ENCODE results near the gene SLC25A34. TPM values are rescaled to one million over a fixed set of nuclear protein-coding genes. Genes with fewer than 3 reads are reported as not detected.

The SLC25A34 gene
- total and polyA plus RNA-seq, 5 donors: 3.0 to 8.1 (median 3.3) TPM

- Histone ChIP-seq H3K9me3 (ENCODE audit: control insufficient read depth, low read length) (no peaks in the 10 kb centered on the region), H3K27ac (ENCODE audit: low read length) (peak overlapping the region; percentile 78), H3K4me3 (ENCODE audit: low read length) (no peak overlapping the region), H3K4me1 (ENCODE audit: control insufficient read depth, insufficient read depth, low read length) (peaks cover 14% of the 10 kb centered on the region), H3K27me3 (ENCODE audit: control insufficient read depth, insufficient read depth) (no peaks in the 10 kb centered on the region)
- intact Hi-C loops (cut with DNase I): no loop called here
- 34% methylated on average over 4 of the region's 4 CpGs for WGBS
- peak in 1 of 3 donors; percentile 73 for DNase-seq
- peak; percentile 69 to 70 for ATAC-seq
Observed at GRCh38 chr1:15714406-15715136, 21.5 kb upstream of the SLC25A34 start.

GRCh38 chr1:15717418-15718125, 18.5 kb upstream of the SLC25A34 start:
- Histone ChIP-seq H3K9me3 (ENCODE audit: control insufficient read depth, low read length) (no peaks in the 10 kb centered on the region), H3K4me1 (ENCODE audit: control insufficient read depth, insufficient read depth, low read length) (peaks cover 14% of the 10 kb centered on the region), H3K27ac (ENCODE audit: low read length) (peak overlapping the region; percentile 69), H3K4me3 (ENCODE audit: low read length) (no peak overlapping the region), H3K27me3 (ENCODE audit: control insufficient read depth, insufficient read depth) (no peaks in the 10 kb centered on the region)
- 76% methylated on average over 11 of the region's 11 CpGs for WGBS
- intact Hi-C loops (cut with DNase I): no loop called here
- ATAC-seq (peak in 1 of 2 donors; percentile 5), DNase-seq (peak in 1 of 3 donors; percentile 30)

DNA sequence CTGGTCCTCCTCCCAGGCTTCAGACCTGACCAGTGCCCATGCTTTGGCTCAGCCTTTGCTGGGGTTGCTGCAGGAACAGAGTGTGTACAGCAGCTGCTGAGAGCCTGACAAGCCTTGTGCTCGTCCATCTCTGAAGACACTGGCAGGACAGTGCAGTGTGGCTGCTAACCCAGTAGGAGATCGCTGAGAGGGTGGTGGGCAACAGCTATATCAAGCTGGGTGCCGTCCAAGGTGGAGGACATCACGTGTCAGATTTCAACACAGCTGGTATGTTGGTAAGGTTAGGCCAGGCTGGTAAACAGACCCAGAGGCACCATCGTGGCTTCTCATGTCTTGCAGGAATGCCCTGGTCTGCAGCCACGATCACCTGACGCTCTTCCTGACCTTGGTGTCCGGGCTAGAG, 17.9 kb upstream of the SLC25A34 start:
- DNase-seq (peak in 1 of 3 donors; percentile 53), ATAC-seq (peak; percentile 25 to 33)
- peaks cover 14% of the 10 kb centered on the region for H3K4me1 ChIP-seq (ENCODE audit: control insufficient read depth, insufficient read depth, low read length)
- H3K27me3 ChIP-seq (ENCODE audit: control insufficient read depth, insufficient read depth): no peaks in the 10 kb centered on the region
- H3K9me3 ChIP-seq (ENCODE audit: control insufficient read depth, low read length): no peaks in the 10 kb centered on the region
- no peak overlapping the region for H3K4me3 ChIP-seq (ENCODE audit: low read length)
- WGBS: 70% methylated on average over 8 of the region's 8 CpGs
- peak overlapping the region; percentile 69 for H3K27ac ChIP-seq (ENCODE audit: low read length)
- intact Hi-C loops (cut with DNase I): no loop called here

GRCh38 chr1:15719381-15720120, 16.5 kb upstream of the SLC25A34 start:
- no peak overlapping the region for H3K4me3 ChIP-seq (ENCODE audit: low read length)

DNA sequence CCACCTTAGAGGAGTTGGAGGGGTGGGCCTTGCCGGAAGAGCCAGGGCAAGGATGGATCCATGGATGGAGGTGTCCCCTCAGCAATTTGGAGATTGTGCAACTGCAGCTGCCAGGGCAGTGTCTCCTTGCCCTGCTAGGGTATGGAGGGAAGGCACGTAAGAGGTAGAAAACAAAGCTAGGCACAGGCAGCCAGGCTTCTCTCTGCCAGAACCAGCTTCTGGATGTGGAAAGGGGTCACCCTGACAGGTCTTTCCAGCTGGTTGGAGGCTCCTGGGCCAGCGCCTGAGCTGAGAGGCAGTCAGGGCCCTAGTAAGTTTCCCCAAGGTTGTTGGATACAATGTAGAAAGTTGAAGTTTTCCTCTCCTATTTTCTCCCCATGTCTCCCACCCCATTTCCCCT, 15.2 kb upstream of the SLC25A34 start:
- intact Hi-C loops (cut with DNase I): no loop called here
- peaks cover 5% of the 10 kb centered on the region for H3K4me1 ChIP-seq (ENCODE audit: control insufficient read depth, insufficient read depth, low read length)
- no peak for DNase-seq

More at GRCh38 chr1:15719381-15720120, 16.5 kb upstream of the SLC25A34 start:
- peak in 1 of 3 donors; percentile 17 for DNase-seq
- ATAC-seq: no peak
- intact Hi-C loops (cut with DNase I): no loop called here
- Histone ChIP-seq H3K27me3 (ENCODE audit: control insufficient read depth, insufficient read depth) (no peaks in the 10 kb centered on the region), H3K4me1 (ENCODE audit: control insufficient read depth, insufficient read depth, low read length) (peaks cover 13% of the 10 kb centered on the region), H3K9me3 (ENCODE audit: control insufficient read depth, low read length) (no peaks in the 10 kb centered on the region), H3K27ac (ENCODE audit: low read length) (no peak overlapping the region)
- 82% methylated on average over 12 of the region's 12 CpGs for WGBS

DNA sequence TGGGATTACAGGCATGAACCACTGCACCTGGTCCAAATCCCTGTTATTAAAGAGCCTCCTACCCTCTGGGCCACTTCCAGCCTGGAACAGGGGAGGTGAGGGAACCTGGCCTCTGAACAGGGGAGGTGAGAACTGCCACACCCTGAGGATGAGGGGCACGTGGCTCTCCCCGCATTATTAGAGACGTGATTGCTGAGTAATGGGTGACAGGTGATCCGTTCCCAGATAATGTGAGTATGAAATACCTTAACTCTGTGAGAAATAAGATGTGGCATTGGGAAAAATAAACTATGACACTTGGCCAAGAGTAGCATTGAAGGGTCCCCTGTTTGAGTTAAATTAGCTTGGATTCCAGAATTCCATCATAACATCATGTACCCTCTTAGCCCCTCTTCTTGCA, 13.6 kb upstream of the SLC25A34 start:
- ATAC-seq: no peak
- 60% methylated on average over 4 of the region's 4 CpGs for WGBS
- DNase-seq: no peak
- peaks cover 4% of the 10 kb centered on the region for H3K4me1 ChIP-seq (ENCODE audit: control insufficient read depth, insufficient read depth, low read length)
- intact Hi-C loops (cut with DNase I): no loop called here
- no peaks in the 10 kb centered on the region for H3K9me3 ChIP-seq (ENCODE audit: control insufficient read depth, low read length)
- no peak overlapping the region for H3K27ac ChIP-seq (ENCODE audit: low read length)
- H3K4me3 ChIP-seq (ENCODE audit: low read length): no peak overlapping the region
- H3K27me3 ChIP-seq (ENCODE audit: control insufficient read depth, insufficient read depth): no peaks in the 10 kb centered on the region

More for the DNA sequence above, 15.2 kb upstream of the SLC25A34 start:
- Histone ChIP-seq H3K9me3 (ENCODE audit: control insufficient read depth, low read length) (no peaks in the 10 kb centered on the region), H3K27me3 (ENCODE audit: control insufficient read depth, insufficient read depth) (no peaks in the 10 kb centered on the region), H3K27ac (ENCODE audit: low read length) (peak overlapping the region; percentile 22), H3K4me3 (ENCODE audit: low read length) (no peak overlapping the region)
- 79% methylated on average over 3 of the region's 3 CpGs for WGBS
- ATAC-seq: no peak

- ATAC-seq: no peak
- DNase-seq: no peak
- 80% methylated on average over 13 of the region's 13 CpGs for WGBS
- no peaks in the 10 kb centered on the region for H3K4me1 ChIP-seq (ENCODE audit: control insufficient read depth, insufficient read depth, low read length)
- H3K27ac ChIP-seq (ENCODE audit: low read length): no peak overlapping the region
- no peaks in the 10 kb centered on the region for H3K9me3 ChIP-seq (ENCODE audit: control insufficient read depth, low read length)
- no peak overlapping the region for H3K4me3 ChIP-seq (ENCODE audit: low read length)
- intact Hi-C loops (cut with DNase I): no loop called here
- no peaks in the 10 kb centered on the region for H3K27me3 ChIP-seq (ENCODE audit: control insufficient read depth, insufficient read depth)
Observed at GRCh38 chr1:15722836-15723532, 13.1 kb upstream of the SLC25A34 start.

DNA sequence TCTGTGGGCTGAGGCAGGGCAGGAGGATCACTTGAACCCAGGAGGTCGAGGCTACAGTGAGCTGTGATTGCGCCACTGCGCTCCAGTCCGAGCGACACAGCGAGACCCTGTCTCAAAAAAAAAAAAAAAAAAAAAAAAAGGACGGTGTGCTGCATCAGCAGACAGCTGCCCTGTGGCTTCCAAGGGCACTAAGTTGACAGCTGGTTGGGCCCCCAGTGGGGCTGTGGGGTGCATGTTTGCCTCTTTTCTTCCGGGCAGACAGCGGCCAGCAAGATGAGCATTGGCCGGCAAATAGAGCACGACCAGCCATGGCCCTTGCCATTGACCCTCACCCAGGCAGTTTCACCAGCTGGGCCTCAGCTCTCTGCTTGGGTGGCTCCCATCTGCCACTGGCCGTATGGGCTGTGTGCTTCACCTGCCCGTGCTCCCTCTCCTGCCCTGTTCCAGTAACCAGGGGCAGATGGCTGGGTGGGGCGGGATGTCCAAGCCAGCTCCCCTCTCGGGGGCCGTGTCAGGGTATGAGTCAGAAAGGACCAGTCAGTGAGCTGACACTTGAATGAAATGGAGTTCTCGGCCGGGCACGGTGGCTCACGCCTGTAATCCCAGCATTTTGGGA, 12.3 kb upstream of the SLC25A34 start:
- no peaks in the 10 kb centered on the region for H3K4me1 ChIP-seq (ENCODE audit: control insufficient read depth, insufficient read depth, low read length)

DNA sequence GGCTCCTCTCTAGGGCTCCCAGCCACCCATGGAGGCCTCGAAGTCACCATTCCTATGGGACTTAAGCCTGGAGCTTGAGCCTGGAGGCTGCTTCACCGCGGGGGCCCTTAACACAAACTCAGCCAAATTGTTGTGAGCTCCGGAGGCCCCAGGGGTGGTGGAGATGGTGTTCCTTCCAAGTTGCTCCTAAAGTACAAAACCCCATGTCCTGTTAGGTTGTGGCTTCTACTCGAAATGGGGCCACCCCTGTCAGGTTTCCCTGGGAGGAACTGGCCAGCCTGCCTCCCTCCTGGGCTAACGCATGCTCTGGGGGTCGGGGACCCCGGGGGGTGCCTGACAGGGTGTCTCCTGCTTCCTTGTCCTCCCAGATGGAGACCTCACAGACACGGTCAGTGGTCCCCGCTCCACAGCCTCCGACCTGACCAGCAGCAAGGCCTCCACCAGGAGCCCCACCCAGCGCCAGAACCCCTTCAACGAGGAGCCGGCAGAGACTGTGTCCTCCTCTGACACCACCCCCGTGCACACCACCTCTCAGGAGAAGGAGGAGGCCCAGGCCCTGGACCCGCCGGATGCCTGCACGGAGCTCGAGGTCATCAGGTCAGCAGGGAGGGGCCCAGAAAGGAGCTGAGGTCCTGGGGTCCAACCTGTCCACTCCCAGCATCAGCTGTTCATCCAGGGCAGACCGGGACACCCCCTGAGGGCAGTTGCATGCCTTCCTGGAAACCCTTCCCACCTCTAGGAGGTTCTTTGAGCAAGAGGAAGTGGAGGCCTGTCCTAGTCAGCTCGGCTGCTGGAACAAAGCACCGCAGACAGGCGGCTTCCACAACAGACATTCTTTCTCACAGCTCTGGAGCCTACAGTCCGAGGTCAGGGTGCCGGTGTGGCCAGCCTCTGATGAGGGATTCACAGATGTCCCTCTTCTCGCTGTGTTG, 10.8 kb upstream of the SLC25A34 start:
- no peak overlapping the region for H3K4me3 ChIP-seq (ENCODE audit: low read length)
- H3K9me3 ChIP-seq (ENCODE audit: control insufficient read depth, low read length): no peaks in the 10 kb centered on the region
- no peaks in the 10 kb centered on the region for H3K4me1 ChIP-seq (ENCODE audit: control insufficient read depth, insufficient read depth, low read length)
- intact Hi-C loops (cut with DNase I): no loop called here
- no peak overlapping the region for H3K27ac ChIP-seq (ENCODE audit: low read length)
- 75% methylated on average over 26 of the region's 26 CpGs for WGBS
- ATAC-seq (peak in 1 of 2 donors; percentile 3), DNase-seq (peak in 1 of 3 donors; percentile 56)
- H3K27me3 ChIP-seq (ENCODE audit: control insufficient read depth, insufficient read depth): no peaks in the 10 kb centered on the region

More for the DNA sequence above, 12.3 kb upstream of the SLC25A34 start:
- DNase-seq (peak in 1 of 3 donors; percentile 33), ATAC-seq (no peak)
- whole genome bisulfite sequencing: 96% methylated on average over 20 of the region's 20 CpGs
- intact Hi-C loops (cut with DNase I): no loop called here
- no peak overlapping the region for H3K4me3 ChIP-seq (ENCODE audit: low read length)
- no peaks in the 10 kb centered on the region for H3K9me3 ChIP-seq (ENCODE audit: control insufficient read depth, low read length)
- H3K27me3 ChIP-seq (ENCODE audit: control insufficient read depth, insufficient read depth): no peaks in the 10 kb centered on the region
- H3K27ac ChIP-seq (ENCODE audit: low read length): no peak overlapping the region
